Vagina (tissue), 2 donors: ENCODE measurements around the gene ELP5. TPM values are rescaled to one million over a fixed set of nuclear protein-coding genes. Genes with fewer than 3 reads are reported as not detected.

Experiments
- DNase-seq, 2 donors: peaks; one replicate each; pipeline ENCODE4 v3.0.0-alpha.2; 2017; ENCODE audit errors: extremely low spot score in 2 of 2
- H3K27ac ChIP-seq: fragments of 200-600 bp; sonication (generic); one replicate; pipeline ENCODE4 v1.5.1; 2019
- H3K27me3 ChIP-seq: fragments of 200-600 bp; sonication (generic); one replicate; pipeline ENCODE4 v1.5.1; 2019
- H3K36me3 ChIP-seq, 2 donors: fragments of 200-600 bp; sonication (generic); one replicate each; pipeline ENCODE4 v1.5.1; 2017 to 2019
- H3K4me1 ChIP-seq: fragments of 200-600 bp; sonication (generic); one replicate; pipeline ENCODE4 v1.5.1; 2019
- H3K4me3 ChIP-seq, 2 donors: fragments of 200-600 bp; sonication (generic); 1 replicate in 1 of 2; 2 replicates in 1 of 2; pipeline ENCODE4 v1.5.1; 2016 to 2019
- H3K9me3 ChIP-seq: fragments of 200-600 bp; sonication (generic); one replicate; pipeline ENCODE4 v1.5.1; 2019
- CTCF ChIP-seq, 3 experiments: fragments of 450-650 bp in 2 of 3; fragments of 200-600 bp in 1 of 3; sonication (generic) in 1 of 3; IDR thresholded peaks; one replicate each; pipeline ENCODE4 v1.5.1; 2017 to 2019; ENCODE audit warnings: antibody characterized with exemption in 3 of 3, mild to moderate bottlenecking in 2 of 3, moderate library complexity in 2 of 3
- POLR2A ChIP-seq, 2 donors: fragments of 450-650 bp; IDR thresholded peaks; one replicate each; pipeline ENCODE4 v1.6.1; 2017; ENCODE audit warnings: antibody characterized with exemption in 2 of 2, mild to moderate bottlenecking in 2 of 2, moderate library complexity in 2 of 2
- POLR2AphosphoS5 ChIP-seq, 2 donors: sonication (generic); formaldehyde crosslinking; IDR thresholded peaks; one replicate each; pipeline ENCODE4 v1.9.0; 2017; ENCODE audit warnings: antibody characterized with exemption in 2 of 2, mild to moderate bottlenecking in 2 of 2, low read depth in 1 of 2; ENCODE audit not compliant: insufficient read depth in 1 of 2
- intact Hi-C: fragments of 100-400 bp; cut with DNase I; formaldehyde crosslinking; loops from one replicate; pipeline ENCODE4 v1.15.1; 2023
- total RNA-seq: library from RNA; depleted of rRNA; stranded (reverse); fragments of >200 nt; gene quantifications from one replicate; pipeline ENCODE4 v1.2.3, GENCODE V29; 2016

ELP5 gene
- total RNA-seq, 1 donor from 2014 or later, result 30.9 TPM

GRCh38 chr17:7296189-7296861, 44.3 kb downstream of the ELP5 start:
- Histone ChIP-seq H3K4me1 (peaks cover 45% of the 10 kb centered on the region), H3K9me3 (no peaks in the 10 kb centered on the region), H3K27me3 (no peaks in the 10 kb centered on the region), H3K4me3 (peak overlapping the region in 1 of 2 donors; percentile 15), H3K27ac (peak overlapping the region; percentile 33), H3K36me3 (no peaks in the 10 kb centered on the region)
- TF ChIP-seq POLR2A (IDR thresholded peaks at IDR 0.05) (no peak), CTCF (IDR thresholded peaks at IDR 0.05) (peak; percentile 85 to 92 (median 88)), POLR2AphosphoS5 (IDR thresholded peaks at IDR 0.05; ENCODE audit: insufficient read depth in 1 of 2, low read depth in 1 of 2) (peak; percentile 18 to 57)
- DNase-seq, result no peak
- intact Hi-C loops, result loop anchor here (2.0 kb wide), 1 partner anchor 16 kb away; the partner anchor contains the start of gene SLC2A4

- intact Hi-C loops, result no loop called here
- no peaks in the 10 kb centered on the region for H3K9me3 ChIP-seq
- H3K4me3 ChIP-seq, result no peak overlapping the region
- no peaks in the 10 kb centered on the region for H3K36me3 ChIP-seq
- H3K27ac ChIP-seq, result no peak overlapping the region
- no peak for DNase-seq
- H3K4me1 ChIP-seq, result peaks cover 20% of the 10 kb centered on the region
- no peaks in the 10 kb centered on the region for H3K27me3 ChIP-seq
- TF ChIP-seq POLR2A (IDR thresholded peaks at IDR 0.05) (no peak), POLR2AphosphoS5 (IDR thresholded peaks at IDR 0.05; ENCODE audit: insufficient read depth in 1 of 2, low read depth in 1 of 2) (no peak), CTCF (IDR thresholded peaks at IDR 0.05) (no peak)
Observed at GRCh38 chr17:7304179-7304578, 52.2 kb downstream of the ELP5 start.

GRCh38 chr17:7306911-7307685, 55.1 kb downstream of the ELP5 start, which contains the start of gene EIF5A:
Gene EIF5A (plus strand): TSS chr17:7307628. CDS start chr17:7309636, 2,008 bp downstream.
- no peaks in the 10 kb centered on the region for H3K9me3 ChIP-seq
- H3K4me1 ChIP-seq, result peaks cover 48% of the 10 kb centered on the region
- peak in 1 of 2 donors; percentile 96 for TF ChIP-seq POLR2A (IDR thresholded peaks at IDR 0.05)
- peak; percentile 94 to 98 for TF ChIP-seq POLR2AphosphoS5 (IDR thresholded peaks at IDR 0.05; ENCODE audit: insufficient read depth in 1 of 2, low read depth in 1 of 2)
- TF ChIP-seq CTCF (IDR thresholded peaks at IDR 0.05), result no peak
- DNase-seq, result peak; percentile 100
- no peaks in the 10 kb centered on the region for H3K27me3 ChIP-seq
- H3K27ac ChIP-seq, result peak within 1 kb of the TSS; percentile 94
- peak within 1 kb of the TSS; percentile 74 to 83 for H3K4me3 ChIP-seq
- intact Hi-C loops, result no loop called here
- H3K36me3 ChIP-seq, result peaks cover 3 to 27% of the 10 kb centered on the region in 2 donors

- TF ChIP-seq POLR2AphosphoS5 (IDR thresholded peaks at IDR 0.05; ENCODE audit: insufficient read depth in 1 of 2, low read depth in 1 of 2), result peak in 1 of 2 donors; percentile 47
- TF ChIP-seq CTCF (IDR thresholded peaks at IDR 0.05), result no peak
- H3K27ac ChIP-seq, result peak overlapping the region; percentile 94
- peak overlapping the region; percentile 74 to 83 for H3K4me3 ChIP-seq
- no peaks in the 10 kb centered on the region for H3K9me3 ChIP-seq
- H3K36me3 ChIP-seq, result peaks cover 3 to 36% of the 10 kb centered on the region in 2 donors
- no peak for DNase-seq
- intact Hi-C loops, result no loop called here
- peaks cover 50% of the 10 kb centered on the region for H3K4me1 ChIP-seq
- H3K27me3 ChIP-seq, result no peaks in the 10 kb centered on the region
Observed at GRCh38 chr17:7307686-7308624, 55.9 kb downstream of the ELP5 start.
